Endometrium (tissue), 2 donors: ENCODE results near the gene YTHDF1.

Experiments
- FAIRE-seq: peaks from 2 replicates; lab custom pipeline; 2012; peaks lifted over from hg19 to GRCh38; lab: Jason Lieb, UNC
- donor health status: control.
- donor health status: control.

The YTHDF1 gene

GRCh38 chr20:63248835-63249591, 33.1 kb upstream of the YTHDF1 start:
- no peak for FAIRE-seq

GRCh38 chr20:63247671-63248228, 31.8 kb upstream of the YTHDF1 start:
- FAIRE-seq, result no peak

GRCh38 chr20:63246490-63247288, 30.8 kb upstream of the YTHDF1 start:
- no peak for FAIRE-seq

GRCh38 chr20:63244468-63244867, 28.5 kb upstream of the YTHDF1 start:
- FAIRE-seq, result no peak

GRCh38 chr20:63243604-63244247, 27.8 kb upstream of the YTHDF1 start:
- no peak for FAIRE-seq

GRCh38 chr20:63242736-63243135, 26.8 kb upstream of the YTHDF1 start:
- FAIRE-seq, result no peak

- no peak for FAIRE-seq
Measured at GRCh38 chr20:63241272-63241671, 25.3 kb upstream of the YTHDF1 start.

GRCh38 chr20:63240004-63240403, 24.1 kb upstream of the YTHDF1 start:
- FAIRE-seq, result no peak

- no peak for FAIRE-seq
Measured at GRCh38 chr20:63239431-63239830, 23.5 kb upstream of the YTHDF1 start.

- FAIRE-seq, result no peak
Measured at GRCh38 chr20:63238514-63239125, 22.7 kb upstream of the YTHDF1 start.

- no peak for FAIRE-seq
Measured at GRCh38 chr20:63238031-63238430, 22.1 kb upstream of the YTHDF1 start.

GRCh38 chr20:63236116-63236837, 20.3 kb upstream of the YTHDF1 start:
- FAIRE-seq, result no peak

GRCh38 chr20:63235399-63235983, 19.6 kb upstream of the YTHDF1 start, which contains the start of gene BIRC7:
Gene BIRC7 (plus strand): TSS chr20:63235905. CDS start chr20:63236097, 192 bp downstream.
- no peak for FAIRE-seq

- no peak for FAIRE-seq
Measured at GRCh38 chr20:63234693-63235398, 18.9 kb upstream of the YTHDF1 start.

GRCh38 chr20:63233924-63234323, 18.0 kb upstream of the YTHDF1 start:
- FAIRE-seq, result no peak

- FAIRE-seq, result no peak
Measured at GRCh38 chr20:63233061-63233344, 17.1 kb upstream of the YTHDF1 start.

GRCh38 chr20:63232235-63233060, 16.5 kb upstream of the YTHDF1 start:
- FAIRE-seq, result no peak

GRCh38 chr20:63230800-63231268, 14.9 kb upstream of the YTHDF1 start:
- no peak for FAIRE-seq

- FAIRE-seq, result no peak
Measured at GRCh38 chr20:63228806-63229205, 12.9 kb upstream of the YTHDF1 start.

- FAIRE-seq, result no peak
Measured at GRCh38 chr20:63227260-63227659, 11.3 kb upstream of the YTHDF1 start.
